KMS-11 (cell line): ENCODE results near the gene TXNL1.

Experiments
- H2AFZ ChIP-seq: fragments of 200-600 bp; sonication (generic); 2 replicates; pipeline ENCODE4 v1.6.1; 2016; ENCODE audit warnings: antibody characterized with exemption, mixed run types, low read depth
- H3K27ac ChIP-seq: fragments of 200-600 bp; sonication (generic); 2 replicates; pipeline ENCODE4 v1.6.1; 2016; ENCODE audit warnings: mild to moderate bottlenecking, mixed run types
- H3K27me3 ChIP-seq: fragments of 200-600 bp; sonication (generic); 2 replicates; pipeline ENCODE4 v1.6.1; 2017; ENCODE audit warnings: mild to moderate bottlenecking, low read depth, mixed run types, moderate library complexity; ENCODE audit not compliant: insufficient read depth
- H3K36me3 ChIP-seq: fragments of 200-600 bp; sonication (generic); 2 replicates; pipeline ENCODE4 v1.6.1; 2017; ENCODE audit warnings: mild to moderate bottlenecking, mixed run types; ENCODE audit not compliant: insufficient read depth
- H3K4me1 ChIP-seq: fragments of 200-600 bp; sonication (generic); 2 replicates; pipeline ENCODE4 v1.6.1; 2016; ENCODE audit warnings: mild to moderate bottlenecking, low read depth, mixed run types; ENCODE audit not compliant: poor library complexity, severe bottlenecking
- H3K4me2 ChIP-seq: fragments of 200-600 bp; sonication (generic); 2 replicates; pipeline ENCODE4 v1.7.0; 2016; ENCODE audit warnings: mild to moderate bottlenecking, mixed run types
- H3K4me3 ChIP-seq: fragments of 200-600 bp; sonication (generic); IDR thresholded peaks from 2 replicates; pipeline ENCODE4 v1.6.1; 2017; ENCODE audit warnings: low read depth, low read length, mixed read lengths; ENCODE audit not compliant: insufficient read depth
- H3K79me2 ChIP-seq: fragments of 200-600 bp; sonication (generic); 2 replicates; pipeline ENCODE4 v1.6.1; 2016; ENCODE audit warnings: low read depth, mixed run types; ENCODE audit not compliant: insufficient read depth
- H3K9ac ChIP-seq: fragments of 200-600 bp; sonication (generic); 2 replicates; pipeline ENCODE4 v1.6.1; 2016; ENCODE audit warnings: mild to moderate bottlenecking, mixed run types
- H4K20me1 ChIP-seq: fragments of 200-600 bp; sonication (generic); 2 replicates; pipeline ENCODE4 v1.6.1; 2016; ENCODE audit warnings: mild to moderate bottlenecking, mixed run types; ENCODE audit not compliant: insufficient read depth
- TF ChIP-seq, protein P1 (sequence below): fragments of 200-600 bp; sonication (generic); conservative IDR thresholded peaks from 2 replicates; pipeline ENCODE4 v1.6.1; 2017; ENCODE audit warnings: low read depth, mild to moderate bottlenecking, antibody characterized with exemption, low read length, moderate library complexity, mixed read lengths

The TXNL1 gene

DNA sequence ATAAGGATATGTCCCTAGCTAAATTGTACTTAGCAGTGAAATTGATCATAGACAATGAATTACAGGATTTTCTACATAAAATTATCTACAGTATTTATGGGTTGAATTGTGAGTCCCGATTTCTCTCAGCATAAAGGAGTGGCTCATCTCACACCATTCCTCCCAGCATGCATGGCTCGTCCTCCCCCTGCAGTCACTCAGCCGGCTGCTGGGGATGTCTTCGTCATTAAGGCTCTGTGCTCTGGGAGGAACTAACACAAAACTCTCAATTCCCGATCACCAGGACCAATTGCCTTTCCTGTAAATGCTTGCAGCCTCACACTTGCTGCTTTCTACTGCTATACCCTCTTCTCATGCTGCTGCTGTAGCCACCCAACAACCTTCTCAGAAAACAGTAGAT lies 75.9 kb downstream of the TXNL1 start:
- Histone ChIP-seq H3K79me2 (no peaks in the 10 kb centered on the region), H3K27ac (no peak overlapping the region), H4K20me1 (no peaks in the 10 kb centered on the region), H2AFZ (no peak overlapping the region), H3K27me3 (no peaks in the 10 kb centered on the region), H3K4me3 (no peak overlapping the region), H3K36me3 (no peaks in the 10 kb centered on the region), H3K4me2 (no peak overlapping the region), H3K4me1 (no peaks in the 10 kb centered on the region), H3K9ac (no peak overlapping the region)
- TF ChIP-seq, protein P1, sequence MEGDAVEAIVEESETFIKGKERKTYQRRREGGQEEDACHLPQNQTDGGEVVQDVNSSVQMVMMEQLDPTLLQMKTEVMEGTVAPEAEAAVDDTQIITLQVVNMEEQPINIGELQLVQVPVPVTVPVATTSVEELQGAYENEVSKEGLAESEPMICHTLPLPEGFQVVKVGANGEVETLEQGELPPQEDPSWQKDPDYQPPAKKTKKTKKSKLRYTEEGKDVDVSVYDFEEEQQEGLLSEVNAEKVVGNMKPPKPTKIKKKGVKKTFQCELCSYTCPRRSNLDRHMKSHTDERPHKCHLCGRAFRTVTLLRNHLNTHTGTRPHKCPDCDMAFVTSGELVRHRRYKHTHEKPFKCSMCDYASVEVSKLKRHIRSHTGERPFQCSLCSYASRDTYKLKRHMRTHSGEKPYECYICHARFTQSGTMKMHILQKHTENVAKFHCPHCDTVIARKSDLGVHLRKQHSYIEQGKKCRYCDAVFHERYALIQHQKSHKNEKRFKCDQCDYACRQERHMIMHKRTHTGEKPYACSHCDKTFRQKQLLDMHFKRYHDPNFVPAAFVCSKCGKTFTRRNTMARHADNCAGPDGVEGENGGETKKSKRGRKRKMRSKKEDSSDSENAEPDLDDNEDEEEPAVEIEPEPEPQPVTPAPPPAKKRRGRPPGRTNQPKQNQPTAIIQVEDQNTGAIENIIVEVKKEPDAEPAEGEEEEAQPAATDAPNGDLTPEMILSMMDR = no peak

DNA sequence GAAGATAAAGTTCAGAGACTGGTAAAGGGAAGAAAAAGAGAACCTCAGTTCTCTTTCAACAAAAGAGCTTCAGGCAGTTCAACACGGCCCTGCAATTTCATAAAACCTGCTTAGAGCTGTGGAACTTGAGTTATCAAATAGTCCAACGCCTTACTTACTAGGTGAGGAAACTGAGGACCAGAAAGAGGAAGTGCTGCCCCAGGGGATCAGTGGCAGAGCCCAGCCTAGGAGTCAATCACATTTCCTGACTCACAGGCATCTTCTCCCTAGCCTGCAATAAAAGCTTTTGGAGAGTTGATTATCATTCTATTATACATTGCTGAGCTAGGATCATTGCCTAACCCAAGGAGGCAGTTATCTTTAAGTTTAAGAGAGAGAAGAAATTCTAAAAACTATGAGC lies 77.4 kb downstream of the TXNL1 start:
- no peaks in the 10 kb centered on the region for H3K4me1 ChIP-seq
- no peak overlapping the region for H3K4me2 ChIP-seq
- H3K27ac ChIP-seq = no peak overlapping the region

DNA sequence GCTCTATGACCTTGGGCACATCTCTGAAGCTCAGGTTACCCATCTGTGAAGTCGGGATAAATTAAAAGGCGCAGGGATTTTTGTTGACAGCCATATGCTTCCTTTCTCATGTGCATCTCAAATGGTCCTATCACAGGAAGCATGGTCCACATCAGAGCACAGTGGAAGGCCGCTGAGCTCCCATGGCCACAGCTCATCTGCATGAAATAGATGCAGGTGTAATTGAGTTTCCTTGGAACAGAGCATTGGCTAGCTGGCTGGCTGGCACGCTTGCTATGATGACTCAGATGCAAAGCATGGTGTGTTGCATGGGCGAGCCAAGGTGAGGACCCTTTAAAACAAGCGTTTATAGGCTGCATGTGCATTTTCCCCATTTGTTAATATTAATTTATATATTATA lies 79.3 kb downstream of the TXNL1 start:
- TF ChIP-seq, protein P1 = no peak
- Histone ChIP-seq H3K27me3 (no peaks in the 10 kb centered on the region), H3K4me1 (no peaks in the 10 kb centered on the region), H3K27ac (no peak overlapping the region), H4K20me1 (no peaks in the 10 kb centered on the region), H3K9ac (no peak overlapping the region), H3K4me3 (no peak overlapping the region), H3K36me3 (no peaks in the 10 kb centered on the region), H3K79me2 (no peaks in the 10 kb centered on the region), H2AFZ (no peak overlapping the region), H3K4me2 (no peak overlapping the region)

More for the DNA sequence above, 77.4 kb downstream of the TXNL1 start:
- Histone ChIP-seq H3K4me3 (no peak overlapping the region), H4K20me1 (no peaks in the 10 kb centered on the region), H3K9ac (no peak overlapping the region), H3K36me3 (no peaks in the 10 kb centered on the region), H3K27me3 (no peaks in the 10 kb centered on the region), H3K79me2 (no peaks in the 10 kb centered on the region), H2AFZ (no peak overlapping the region)
- TF ChIP-seq, protein P1 = no peak

- no peak overlapping the region for H3K27ac ChIP-seq
- H3K4me1 ChIP-seq = no peaks in the 10 kb centered on the region
- H2AFZ ChIP-seq = no peak overlapping the region
- H4K20me1 ChIP-seq = no peaks in the 10 kb centered on the region
- H3K4me3 ChIP-seq = no peak overlapping the region
- H3K27me3 ChIP-seq = no peaks in the 10 kb centered on the region
- H3K79me2 ChIP-seq = no peaks in the 10 kb centered on the region
- H3K9ac ChIP-seq = no peak overlapping the region
- TF ChIP-seq, protein P1 = no peak
- H3K4me2 ChIP-seq = no peak overlapping the region
- no peaks in the 10 kb centered on the region for H3K36me3 ChIP-seq
Measured at GRCh38 chr18:56556907-56557306, 81.5 kb downstream of the TXNL1 start.
